A549 (cell line): ENCODE data around the gene TRMO. TPM values are rescaled to one million over a fixed set of nuclear protein-coding genes. Genes with fewer than 3 reads are reported as not detected.

Experiments
- ATAC-seq, 2 experiments: fragments of 200-7000 bp in 1 of 2; fragments of >200 bp in 1 of 2; cut with Nextera tagmentation in 1 of 2; cut with Tn5 transposase in 1 of 2; 3 replicates each; pipeline versions ENCODE4 v1.8.0 to v1.9.1; 2018 to 2020; ENCODE audit warnings: mild to moderate bottlenecking in 1 of 2, moderate library complexity in 1 of 2
- CTCF ChIA-PET: fragments of 300-600 bp; sonication (Branson Sonifier 250); formaldehyde crosslinking; extraction: SDS; loops from one replicate; lab custom pipeline; 2021; ENCODE audit warnings: antibody characterized with exemption, inconsistent platforms; lab: Yijun Ruan, JAX
- POLR2A ChIA-PET: fragments of 350-600 bp; formaldehyde crosslinking; extraction: SDS; loops from one replicate; lab custom pipeline; 2021; ENCODE audit warnings: antibody characterized with exemption, inconsistent platforms; lab: Yijun Ruan, JAX
- DNase-seq, 2 experiments: peaks; one replicate each; pipeline versions ENCODE4 v3.0.0 to v3.0.0-alpha.2; 2011 to 2016; ENCODE audit warnings: low read depth in 1 of 2, low spot score in 1 of 2
- FAIRE-seq: peaks from 2 replicates; lab custom pipeline; 2011; peaks lifted over from hg19 to GRCh38; lab: Jason Lieb, UNC
- H3K27ac ChIP-seq, 2 experiments: fragments of >200 bp; sonication (Bioruptor Twin); formaldehyde crosslinking; 3 replicates each; pipeline ENCODE4 v1.5.1; 2016 to 2017
- H3K4me1 ChIP-seq: fragments of >200 bp; sonication (Bioruptor Twin); formaldehyde crosslinking; 3 replicates; pipeline ENCODE4 v1.6.1; 2016
- H3K4me2 ChIP-seq: fragments of >200 bp; sonication (Bioruptor Twin); formaldehyde crosslinking; 3 replicates; pipeline ENCODE4 v1.6.1; 2016
- H3K4me3 ChIP-seq: fragments of >200 bp; sonication (Bioruptor Twin); formaldehyde crosslinking; 3 replicates; pipeline ENCODE4 v1.5.1; 2016
- H3K9me3 ChIP-seq: fragments of >200 bp; sonication (Bioruptor Twin); formaldehyde crosslinking; 3 replicates; pipeline ENCODE4 v1.6.1; 2016
- BCL3 ChIP-seq: fragments of >200 bp; sonication (Bioruptor Twin); formaldehyde crosslinking; IDR thresholded peaks from 3 replicates; pipeline ENCODE4 v1.6.1; 2016
- BHLHE40 ChIP-seq: IDR thresholded peaks from 2 replicates; pipeline ENCODE4 v1.6.1; 2012; ENCODE audit warnings: low read depth, low read length, inconsistent platforms
- CBX8 ChIP-seq: fragments of 200-600 bp; sonication (generic); IDR thresholded peaks from 2 replicates; pipeline ENCODE4 v1.6.1; 2016
- CHD2 ChIP-seq: fragments of 150-350 bp; IDR thresholded peaks from 2 replicates; pipeline ENCODE4 v1.6.1; 2014; ENCODE audit warnings: low read length; ENCODE audit not compliant: partially characterized antibody
- CTCF ChIP-seq: fragments of >200 bp; sonication (Bioruptor Twin); formaldehyde crosslinking; IDR thresholded peaks from 3 replicates; pipeline ENCODE4 v1.5.1; 2016
- EHF ChIP-seq: fragments of 250-450 bp; sonication (Bioruptor Pico); IDR thresholded peaks from 2 replicates; pipeline ENCODE4 v1.5.0; 2020; ENCODE audit warnings: mild to moderate bottlenecking
- ESRRA ChIP-seq: fragments of 150-350 bp; IDR thresholded peaks from 2 replicates; pipeline ENCODE4 v1.6.1; 2014; ENCODE audit warnings: mild to moderate bottlenecking, low read length, borderline replicate concordance
- FOSB ChIP-seq: fragments of 250-450 bp; sonication (Bioruptor Pico); IDR thresholded peaks from 2 replicates; pipeline ENCODE4 v1.5.0; 2020; ENCODE audit warnings: mild to moderate bottlenecking, moderate library complexity
- HDAC2 ChIP-seq: fragments of 200-600 bp; sonication (generic); IDR thresholded peaks from 2 replicates; pipeline ENCODE4 v1.6.1; 2016
- HEYL ChIP-seq: fragments of 250-450 bp; sonication (Bioruptor Pico); IDR thresholded peaks from 2 replicates; pipeline ENCODE4 v1.8.0; 2021; ENCODE audit warnings: mild to moderate bottlenecking, moderate library complexity
- JUN ChIP-seq, 2 experiments: fragments of >200 bp; sonication (Bioruptor Twin); formaldehyde crosslinking; IDR thresholded peaks; 2 replicates in 1 of 2; 3 replicates in 1 of 2; pipeline ENCODE4 v1.6.1; 2016 to 2017
- JUNB ChIP-seq: fragments of >200 bp; sonication (Bioruptor Twin); formaldehyde crosslinking; IDR thresholded peaks from 2 replicates; pipeline ENCODE4 v1.6.1; 2016
- NPAS2 ChIP-seq: fragments of 250-450 bp; sonication (Bioruptor Pico); IDR thresholded peaks from 2 replicates; pipeline ENCODE4 v1.8.0; 2022; ENCODE audit warnings: mild to moderate bottlenecking, moderate library complexity, borderline replicate concordance
- PHF8 ChIP-seq: fragments of 200-600 bp; sonication (generic); IDR thresholded peaks from 2 replicates; pipeline ENCODE4 v1.6.1; 2016; ENCODE audit warnings: low read depth, mild to moderate bottlenecking, antibody characterized with exemption, moderate library complexity, borderline replicate concordance
- RCOR1 ChIP-seq: fragments of 150-350 bp; IDR thresholded peaks from 2 replicates; pipeline ENCODE4 v1.6.1; 2014; ENCODE audit warnings: antibody characterized with exemption, low read length, low read depth
- SMC3 ChIP-seq: fragments of >200 bp; sonication (Bioruptor Twin); formaldehyde crosslinking; IDR thresholded peaks from 3 replicates; pipeline ENCODE4 v1.6.1; 2018; ENCODE audit warnings: inconsistent platforms
- TP53 ChIP-seq: fragments of 250-450 bp; sonication (Bioruptor Pico); IDR thresholded peaks from 2 replicates; pipeline ENCODE4 v1.5.0; 2021; ENCODE audit warnings: mild to moderate bottlenecking, moderate library complexity
- ZC3H11A ChIP-seq: fragments of 450-650 bp; IDR thresholded peaks from 2 replicates; pipeline ENCODE4 v1.6.1; 2014; ENCODE audit warnings: antibody characterized with exemption, mild to moderate bottlenecking
- ZNF302 ChIP-seq: fragments of 250-450 bp; sonication (Bioruptor Pico); IDR thresholded peaks from 2 replicates; pipeline ENCODE4 v1.9.0; 2021; ENCODE audit warnings: inconsistent platforms, mild to moderate bottlenecking, moderate library complexity
- ZSCAN20 ChIP-seq: fragments of 250-450 bp; sonication (Bioruptor Pico); IDR thresholded peaks from 2 replicates; pipeline ENCODE4 v1.8.0; 2022; ENCODE audit warnings: mild to moderate bottlenecking, moderate library complexity
- WGBS: methylation state at CpG from one replicate; pipeline ENCODE4 v1.1.6; 2017; ENCODE audit errors: missing lambda C conversion rate; 5-methylcytosine and 5-hydroxymethylcytosine counted together
- polyA plus RNA-seq, 4 experiments: library from polyadenylated mRNA; depleted of rRNA in 3 of 4; stranded (reverse); fragments of >200 nt; fragmentation: RNase III in 1 of 4; extraction: RNeasy Plus Mini Kit Qiagen cat#74134 plus additional on column Dnase treatment in 1 of 4; gene quantifications; 2 replicates in 3 of 4; 3 replicates in 1 of 4; pipeline ENCODE4 v1.2.3, GENCODE V29; 2011 to 2017
- TF ChIP-seq, protein P1 (sequence below): fragments of 250-450 bp; sonication (Bioruptor Pico); IDR thresholded peaks from 2 replicates; pipeline ENCODE4 v1.5.0; 2020; ENCODE audit warnings: low read depth, mild to moderate bottlenecking, moderate library complexity
- TF ChIP-seq, protein P2 (sequence below): fragments of >200 bp; sonication (Bioruptor Twin); formaldehyde crosslinking; IDR thresholded peaks from 2 replicates; pipeline ENCODE4 v1.6.1; 2016
- TF ChIP-seq, protein P3 (sequence below): IDR thresholded peaks from 2 replicates; pipeline ENCODE4 v1.6.1; 2012
- TF ChIP-seq, protein P4 (sequence below): fragments of 150-350 bp; IDR thresholded peaks from 2 replicates; pipeline ENCODE4 v1.6.1; 2014; ENCODE audit warnings: low read depth, mild to moderate bottlenecking, low read length

TRMO gene
- polyA plus RNA-seq, 2 of the 4 experiments (the other 2 are of a cell fraction): 12.0 to 18.8 TPM

DNA sequence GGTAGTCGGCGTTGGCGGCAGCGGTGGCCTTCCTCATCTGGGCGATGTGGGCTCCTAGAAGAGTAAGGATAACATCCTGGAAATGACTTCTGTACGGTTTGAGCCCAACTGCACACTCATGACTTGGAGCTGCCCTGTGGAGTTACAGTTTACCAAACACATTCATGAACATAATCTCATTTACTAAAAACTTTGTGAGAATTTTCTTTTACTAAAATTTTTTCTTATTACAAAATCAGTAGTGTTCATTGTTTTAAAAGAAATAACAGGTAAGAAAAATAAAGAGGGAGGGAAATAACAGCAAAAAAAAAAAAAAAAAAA is 63.9 kb downstream of the TRMO start (continued):
- no peak for TF ChIP-seq CTCF
- no peak for TF ChIP-seq HEYL (CRISPR knock-in tag)
- TF ChIP-seq JUN (IDR thresholded peaks at IDR 0.05): no peak
- no peak for TF ChIP-seq CHD2
- no peak for TF ChIP-seq TP53 (CRISPR knock-in tag)
- TF ChIP-seq PHF8: no peak
- no peak for TF ChIP-seq ZSCAN20 (CRISPR knock-in tag)

DNA sequence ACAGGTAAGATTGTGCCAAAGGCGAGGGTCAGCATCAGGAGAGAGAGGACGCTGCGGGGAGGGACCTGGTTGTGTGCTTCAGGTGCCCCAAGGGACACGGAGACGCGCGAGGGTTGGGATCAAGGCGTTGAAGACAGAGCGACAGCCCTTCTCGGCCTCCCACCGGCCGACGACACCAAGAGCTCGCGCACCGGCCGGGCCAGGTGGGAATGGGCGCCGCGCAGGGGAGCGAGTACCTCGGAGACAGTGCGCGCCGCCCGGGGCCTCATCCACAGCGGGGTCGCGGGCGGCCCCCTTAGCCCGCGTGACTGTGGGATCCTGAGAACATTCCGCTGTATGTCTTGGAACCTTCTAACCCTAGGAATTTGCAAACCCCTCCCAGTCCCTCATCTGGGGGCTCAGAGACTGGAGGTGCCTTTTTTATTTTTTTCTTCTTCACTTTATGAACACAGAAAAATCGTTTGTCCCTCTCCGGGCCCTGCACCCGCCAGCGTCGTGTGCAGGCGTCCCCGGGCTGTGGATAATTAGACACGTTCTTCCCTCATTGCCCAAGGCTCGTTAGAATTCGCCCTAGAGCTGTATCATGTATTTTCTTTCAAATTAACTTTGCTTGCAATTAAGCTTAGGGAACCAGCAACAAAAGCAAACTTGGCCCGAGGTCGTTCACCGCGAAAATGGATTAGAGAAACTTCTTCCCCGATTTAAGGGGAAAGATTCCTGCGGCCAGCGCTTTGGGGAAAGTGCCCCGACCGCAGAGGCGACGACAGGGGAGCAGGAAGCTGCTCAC is 64.5 kb downstream of the TRMO start:
- H3K4me3 ChIP-seq: no peak overlapping the region

More for the DNA sequence above, 64.5 kb downstream of the TRMO start:
- POLR2A ChIA-PET: no interaction called here
- FAIRE-seq (no peak), ATAC-seq (no peak), DNase-seq (no peak)
- Histone ChIP-seq H3K4me1 (peaks cover 25% of the 10 kb centered on the region), H3K9me3 (no peaks in the 10 kb centered on the region), H3K4me2 (no peak overlapping the region), H3K27ac (no peak overlapping the region)
- CTCF ChIA-PET: no interaction called here
- TF ChIP-seq RCOR1 (no peak), ZNF302 (CRISPR knock-in tag) (no peak), JUNB (no peak), FOSB (no peak), BHLHE40 (no peak), ZC3H11A (no peak), EHF (no peak), ESRRA (no peak), CHD2 (no peak), CBX8 (no peak), TP53 (CRISPR knock-in tag) (no peak), SMC3 (no peak), HDAC2 (no peak), BCL3 (no peak), HEYL (CRISPR knock-in tag) (no peak), NPAS2 (CRISPR knock-in tag) (no peak)
- TF ChIP-seq, protein P1, sequence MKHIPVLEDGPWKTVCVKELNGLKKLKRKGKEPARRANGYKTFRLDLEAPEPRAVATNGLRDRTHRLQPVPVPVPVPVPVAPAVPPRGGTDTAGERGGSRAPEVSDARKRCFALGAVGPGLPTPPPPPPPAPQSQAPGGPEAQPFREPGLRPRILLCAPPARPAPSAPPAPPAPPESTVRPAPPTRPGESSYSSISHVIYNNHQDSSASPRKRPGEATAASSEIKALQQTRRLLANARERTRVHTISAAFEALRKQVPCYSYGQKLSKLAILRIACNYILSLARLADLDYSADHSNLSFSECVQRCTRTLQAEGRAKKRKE (CRISPR knock-in tag): no peak
- TF ChIP-seq, protein P2, sequence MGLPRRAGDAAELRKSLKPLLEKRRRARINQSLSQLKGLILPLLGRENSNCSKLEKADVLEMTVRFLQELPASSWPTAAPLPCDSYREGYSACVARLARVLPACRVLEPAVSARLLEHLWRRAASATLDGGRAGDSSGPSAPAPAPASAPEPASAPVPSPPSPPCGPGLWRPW: no peak
- TF ChIP-seq, protein P3, sequence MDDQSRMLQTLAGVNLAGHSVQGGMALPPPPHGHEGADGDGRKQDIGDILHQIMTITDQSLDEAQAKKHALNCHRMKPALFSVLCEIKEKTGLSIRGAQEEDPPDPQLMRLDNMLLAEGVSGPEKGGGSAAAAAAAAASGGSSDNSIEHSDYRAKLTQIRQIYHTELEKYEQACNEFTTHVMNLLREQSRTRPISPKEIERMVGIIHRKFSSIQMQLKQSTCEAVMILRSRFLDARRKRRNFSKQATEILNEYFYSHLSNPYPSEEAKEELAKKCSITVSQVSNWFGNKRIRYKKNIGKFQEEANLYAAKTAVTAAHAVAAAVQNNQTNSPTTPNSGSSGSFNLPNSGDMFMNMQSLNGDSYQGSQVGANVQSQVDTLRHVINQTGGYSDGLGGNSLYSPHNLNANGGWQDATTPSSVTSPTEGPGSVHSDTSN: no peak
- TF ChIP-seq, protein P4, sequence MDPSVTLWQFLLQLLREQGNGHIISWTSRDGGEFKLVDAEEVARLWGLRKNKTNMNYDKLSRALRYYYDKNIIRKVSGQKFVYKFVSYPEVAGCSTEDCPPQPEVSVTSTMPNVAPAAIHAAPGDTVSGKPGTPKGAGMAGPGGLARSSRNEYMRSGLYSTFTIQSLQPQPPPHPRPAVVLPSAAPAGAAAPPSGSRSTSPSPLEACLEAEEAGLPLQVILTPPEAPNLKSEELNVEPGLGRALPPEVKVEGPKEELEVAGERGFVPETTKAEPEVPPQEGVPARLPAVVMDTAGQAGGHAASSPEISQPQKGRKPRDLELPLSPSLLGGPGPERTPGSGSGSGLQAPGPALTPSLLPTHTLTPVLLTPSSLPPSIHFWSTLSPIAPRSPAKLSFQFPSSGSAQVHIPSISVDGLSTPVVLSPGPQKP: no peak
- 95% methylated on average over 54 of the region's 54 CpGs for WGBS
